SKM-1 treated with dmso at 0.1 percent for 144 hours (cell line): Measurements from ENCODE around the gene FCRL3.
A peak's percentile ranks its signal among the peaks of the same experiment; 100 is the strongest.
"Not testable (repeated sequence)": the region's sequence is repeated elsewhere in the genome, so short reads cannot be mapped to it uniquely, and the experiment has no call there.

Experiments
- DNase-seq: peaks from one replicate; lab custom pipeline; 2025; ENCODE audit not compliant: unreplicated experiment; lab: John Stamatoyannopoulos, UW

FCRL3 gene, protein sequence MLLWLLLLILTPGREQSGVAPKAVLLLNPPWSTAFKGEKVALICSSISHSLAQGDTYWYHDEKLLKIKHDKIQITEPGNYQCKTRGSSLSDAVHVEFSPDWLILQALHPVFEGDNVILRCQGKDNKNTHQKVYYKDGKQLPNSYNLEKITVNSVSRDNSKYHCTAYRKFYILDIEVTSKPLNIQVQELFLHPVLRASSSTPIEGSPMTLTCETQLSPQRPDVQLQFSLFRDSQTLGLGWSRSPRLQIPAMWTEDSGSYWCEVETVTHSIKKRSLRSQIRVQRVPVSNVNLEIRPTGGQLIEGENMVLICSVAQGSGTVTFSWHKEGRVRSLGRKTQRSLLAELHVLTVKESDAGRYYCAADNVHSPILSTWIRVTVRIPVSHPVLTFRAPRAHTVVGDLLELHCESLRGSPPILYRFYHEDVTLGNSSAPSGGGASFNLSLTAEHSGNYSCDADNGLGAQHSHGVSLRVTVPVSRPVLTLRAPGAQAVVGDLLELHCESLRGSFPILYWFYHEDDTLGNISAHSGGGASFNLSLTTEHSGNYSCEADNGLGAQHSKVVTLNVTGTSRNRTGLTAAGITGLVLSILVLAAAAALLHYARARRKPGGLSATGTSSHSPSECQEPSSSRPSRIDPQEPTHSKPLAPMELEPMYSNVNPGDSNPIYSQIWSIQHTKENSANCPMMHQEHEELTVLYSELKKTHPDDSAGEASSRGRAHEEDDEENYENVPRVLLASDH

GRCh38 chr1:157700732-157701131, at the start of gene FCRL3:
Gene FCRL3, minus strand, starts transcription at chr1:157700769. Its CDS starts 280 bp downstream, at chr1:157700489.
- no peak for DNase-seq

- no peak for DNase-seq
These were observed 47.8 kb upstream of the FCRL3 start for GRCh38 chr1:157748262-157748817.

DNA sequence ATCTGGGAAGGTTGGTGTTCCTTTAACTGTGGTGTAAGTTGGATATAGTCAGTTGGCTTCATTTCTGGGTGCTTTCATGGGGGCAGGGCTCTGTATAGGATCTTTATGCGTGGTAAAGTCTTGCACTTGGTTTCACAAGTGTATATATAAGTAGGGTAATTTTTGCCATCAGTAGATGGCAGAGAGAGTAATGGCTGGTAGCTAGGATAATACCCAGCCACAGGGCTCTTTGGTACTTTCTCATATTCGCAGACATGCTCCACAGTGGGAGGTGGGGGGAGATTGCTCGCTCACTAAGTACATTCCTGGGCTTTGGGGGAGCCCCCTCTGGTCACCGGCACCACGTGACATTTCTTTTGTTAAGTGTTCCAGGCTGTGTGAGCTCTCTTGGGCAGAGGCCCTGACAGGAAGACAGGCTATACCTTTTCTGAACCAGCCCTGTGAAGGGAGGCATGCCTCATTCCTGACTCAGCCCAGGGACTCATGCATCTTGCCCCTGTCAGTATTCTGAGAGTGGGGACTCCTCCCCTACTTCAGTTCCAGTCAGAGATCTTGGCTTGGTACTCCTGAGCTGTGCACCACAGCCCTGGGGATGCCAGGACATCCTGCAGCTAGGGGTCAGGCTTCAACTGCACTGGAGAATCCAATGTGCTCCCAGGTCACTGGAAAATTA, 38.8 kb upstream of the FCRL3 start:
- DNase-seq: no peak

GRCh38 chr1:157735991-157736390, 35.4 kb upstream of the FCRL3 start:
- not testable (repeated sequence) for DNase-seq

- DNase-seq: peak; percentile 90
These were observed 33.8 kb upstream of the FCRL3 start for GRCh38 chr1:157734321-157734720.

- DNase-seq: no peak
These were observed 32.2 kb upstream of the FCRL3 start for GRCh38 chr1:157732755-157733154.

- DNase-seq: no peak
These were observed 24.6 kb upstream of the FCRL3 start for GRCh38 chr1:157725221-157725577.

- DNase-seq: no peak
These were observed 24.1 kb upstream of the FCRL3 start for GRCh38 chr1:157724537-157725220.

DNA sequence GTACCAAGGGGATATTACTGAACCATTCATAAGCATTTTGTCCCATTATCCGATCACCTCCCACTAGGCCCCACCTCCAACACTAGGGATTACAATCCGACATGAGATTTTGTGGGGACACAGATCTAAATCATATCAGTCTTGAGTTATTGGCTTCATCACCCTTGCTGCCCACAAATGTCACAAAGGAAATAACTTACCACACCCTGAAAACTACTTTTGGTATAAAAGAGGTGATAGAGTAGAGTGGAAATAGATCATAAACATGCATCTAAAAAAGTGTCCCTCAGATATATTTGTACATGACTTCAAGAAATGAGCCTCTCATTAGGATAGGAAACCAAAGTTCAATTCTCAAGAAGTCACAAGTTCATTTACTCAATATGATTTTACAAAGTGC, 22.6 kb upstream of the FCRL3 start:
- DNase-seq: no peak

GRCh38 chr1:157721985-157722384, 21.4 kb upstream of the FCRL3 start:
- no peak for DNase-seq

GRCh38 chr1:157715736-157716135, 15.2 kb upstream of the FCRL3 start:
- no peak for DNase-seq

GRCh38 chr1:157711802-157712201, 11.2 kb upstream of the FCRL3 start:
- no peak for DNase-seq

DNA sequence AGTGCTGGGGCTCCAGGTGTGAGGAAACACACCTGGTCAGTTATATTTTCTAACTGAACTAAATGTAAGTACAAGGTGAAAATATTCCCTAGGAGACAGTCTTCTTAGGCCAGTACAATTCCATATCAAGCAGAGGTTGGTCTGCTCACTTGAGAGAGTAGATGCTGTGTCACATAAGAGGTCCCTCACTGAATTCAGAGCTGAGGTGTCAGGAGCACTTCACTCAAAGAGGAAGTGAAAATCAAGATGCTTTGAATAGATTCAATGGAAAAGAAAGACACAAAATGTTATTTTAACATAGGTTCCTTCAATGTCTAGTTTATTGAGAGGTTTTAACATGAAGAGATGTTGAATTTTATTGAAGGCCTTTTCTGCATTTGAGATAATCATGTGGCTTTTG, 4.3 kb upstream of the FCRL3 start:
- no peak for DNase-seq

DNA sequence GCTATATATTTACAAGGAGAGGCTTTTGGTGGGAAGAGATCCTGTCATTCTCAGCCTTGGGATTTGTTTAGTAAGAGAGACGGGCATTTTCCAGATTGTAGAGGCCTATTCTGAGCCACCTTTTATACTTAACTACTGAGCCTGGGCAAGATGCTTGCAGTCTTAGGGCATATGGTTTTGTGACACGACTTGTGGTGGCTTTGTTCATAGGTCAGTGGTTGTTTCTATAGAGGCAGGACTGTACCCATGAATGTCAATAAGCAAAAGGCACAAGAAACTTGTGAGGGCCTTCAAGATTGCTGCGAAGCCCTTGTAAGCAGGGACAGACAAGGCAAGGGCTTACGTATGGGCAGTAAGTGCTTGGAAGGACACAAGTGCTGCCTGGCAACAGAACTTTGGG, 3.4 kb upstream of the FCRL3 start:
- no peak for DNase-seq

DNA sequence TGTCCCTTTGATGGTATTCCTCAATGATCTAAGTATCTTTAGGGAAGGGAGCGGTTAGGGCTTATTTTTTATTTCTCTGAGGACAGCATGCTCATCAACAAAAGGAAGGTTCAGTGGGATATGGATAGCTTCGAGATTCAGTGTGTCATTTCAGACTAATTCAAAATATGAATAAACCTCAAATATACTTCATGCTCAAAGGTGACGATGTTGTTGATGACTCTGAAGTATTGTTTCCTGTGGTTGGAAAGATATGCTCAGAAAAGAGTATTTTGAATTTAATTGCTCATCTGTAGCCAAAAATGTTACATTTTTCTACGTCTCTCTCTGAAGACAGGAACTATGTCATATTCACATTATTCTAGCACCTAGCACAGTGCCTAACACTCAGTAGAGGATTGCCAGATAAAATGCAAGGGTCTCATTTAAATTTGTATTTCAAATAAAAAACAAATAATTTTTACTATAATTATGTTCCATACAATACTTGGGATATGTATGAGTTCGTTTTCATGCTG, 1.8 kb upstream of the FCRL3 start:
- DNase-seq: no peak

DNA sequence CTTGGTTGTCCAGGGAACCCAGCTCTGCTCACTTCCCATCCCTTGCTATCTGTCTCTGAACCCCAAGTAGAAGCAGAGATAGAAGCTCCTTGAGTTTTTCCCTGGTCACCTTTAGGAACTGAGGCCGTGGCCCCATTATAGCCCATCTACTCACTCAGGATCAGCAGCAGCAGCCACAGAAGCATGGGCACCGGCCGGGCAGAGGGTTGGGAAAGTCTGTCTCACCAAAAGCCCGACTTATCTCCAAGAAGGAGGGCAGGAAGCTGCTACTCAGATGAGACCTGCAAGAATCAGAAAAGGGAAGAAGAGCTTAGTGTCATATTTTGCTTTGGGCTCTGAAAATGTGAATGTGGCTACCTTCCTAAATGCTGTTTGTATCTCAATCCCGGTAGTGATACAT, 264 bp downstream of the FCRL3 start:
- DNase-seq: no peak

- no peak for DNase-seq
These were observed 2.6 kb downstream of the FCRL3 start for GRCh38 chr1:157697781-157698569.

- DNase-seq: no peak
These were observed 3.5 kb downstream of the FCRL3 start for GRCh38 chr1:157696966-157697628.

- DNase-seq: no peak
These were observed 5.2 kb downstream of the FCRL3 start for GRCh38 chr1:157695417-157695816.
